Gastroesophageal sphincter (tissue), 3 donors: ENCODE measurements around the gene TMEM30A.

Experiments
- CTCF ChIP-seq, 4 experiments: fragments of 200-600 bp in 2 of 4; fragments of 450-650 bp in 2 of 4; sonication (generic) in 1 of 4; IDR thresholded peaks; one replicate each; pipeline ENCODE4 v1.5.1; 2017 to 2019; ENCODE audit warnings: antibody characterized with exemption in 4 of 4, mild to moderate bottlenecking in 2 of 4, moderate library complexity in 2 of 4
- POLR2A ChIP-seq, 2 donors: fragments of 450-650 bp; IDR thresholded peaks; one replicate each; pipeline ENCODE4 v1.6.1; 2017; ENCODE audit warnings: antibody characterized with exemption in 2 of 2, mild to moderate bottlenecking in 2 of 2, moderate library complexity in 1 of 2
- POLR2AphosphoS5 ChIP-seq: sonication (generic); formaldehyde crosslinking; IDR thresholded peaks from one replicate; pipeline ENCODE4 v1.6.1; 2017; ENCODE audit warnings: antibody characterized with exemption

- TF ChIP-seq POLR2A (IDR thresholded peaks at IDR 0.05) = peak; percentile 73 to 76
- peak in 2 of 4 experiments; percentile 16 to 21 for TF ChIP-seq CTCF (IDR thresholded peaks at IDR 0.05)
- TF ChIP-seq POLR2AphosphoS5 = peak; percentile 95
Measured at GRCh38 chr6:75284632-75285282, at the start of gene TMEM30A.
